ENCODE measurements around the gene SLC9A9.
"Not testable (repeated sequence)": the region's sequence is repeated elsewhere in the genome, so short reads cannot be mapped to it uniquely, and the experiment has no call there.

DNA sequence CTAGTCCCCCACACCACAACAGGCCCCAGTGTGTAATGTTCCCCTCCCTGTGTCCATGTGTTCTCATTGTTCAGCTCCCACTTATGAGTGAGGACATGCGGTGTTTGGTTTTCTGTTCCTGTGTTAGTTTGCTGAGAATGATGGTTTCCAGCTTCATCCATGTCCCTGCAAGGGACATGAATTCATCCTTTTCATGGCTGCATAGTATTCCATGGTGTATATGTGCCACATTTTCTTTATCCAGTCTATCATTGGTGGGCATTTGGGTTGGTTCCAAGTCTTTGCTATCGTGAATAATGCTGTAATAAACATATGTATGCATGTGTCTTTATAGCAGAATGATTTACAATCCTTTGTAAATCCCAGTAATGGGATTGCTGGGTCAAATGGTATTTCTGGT, 152.9 kb downstream of the SLC9A9 start:
- TF ChIP-seq, protein P1, sequence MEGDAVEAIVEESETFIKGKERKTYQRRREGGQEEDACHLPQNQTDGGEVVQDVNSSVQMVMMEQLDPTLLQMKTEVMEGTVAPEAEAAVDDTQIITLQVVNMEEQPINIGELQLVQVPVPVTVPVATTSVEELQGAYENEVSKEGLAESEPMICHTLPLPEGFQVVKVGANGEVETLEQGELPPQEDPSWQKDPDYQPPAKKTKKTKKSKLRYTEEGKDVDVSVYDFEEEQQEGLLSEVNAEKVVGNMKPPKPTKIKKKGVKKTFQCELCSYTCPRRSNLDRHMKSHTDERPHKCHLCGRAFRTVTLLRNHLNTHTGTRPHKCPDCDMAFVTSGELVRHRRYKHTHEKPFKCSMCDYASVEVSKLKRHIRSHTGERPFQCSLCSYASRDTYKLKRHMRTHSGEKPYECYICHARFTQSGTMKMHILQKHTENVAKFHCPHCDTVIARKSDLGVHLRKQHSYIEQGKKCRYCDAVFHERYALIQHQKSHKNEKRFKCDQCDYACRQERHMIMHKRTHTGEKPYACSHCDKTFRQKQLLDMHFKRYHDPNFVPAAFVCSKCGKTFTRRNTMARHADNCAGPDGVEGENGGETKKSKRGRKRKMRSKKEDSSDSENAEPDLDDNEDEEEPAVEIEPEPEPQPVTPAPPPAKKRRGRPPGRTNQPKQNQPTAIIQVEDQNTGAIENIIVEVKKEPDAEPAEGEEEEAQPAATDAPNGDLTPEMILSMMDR (IDR thresholded peaks at IDR 0.05 in 4 of 5, conservative IDR thresholded peaks at IDR 0.05 in 1 of 5), result not testable (repeated sequence)
- not testable (repeated sequence) for TF ChIP-seq POLR2A (IDR thresholded peaks at IDR 0.05)
